GM23338 (cell line): ENCODE results near the gene MELTF. TPM values are rescaled to one million over a fixed set of nuclear protein-coding genes. Genes with fewer than 3 reads are reported as not detected.

Source experiments
- ATAC-seq: fragments of 200-7000 bp; cut with Tn5 transposase; 3 replicates; pipeline ENCODE4 v1.9.1; 2020
- DNase-seq: peaks from one replicate; pipeline ENCODE4 v3.0.0-alpha.2; 2015; ENCODE audit warnings: low spot score
- H2AFZ ChIP-seq: fragments of 200-600 bp; sonication (generic); 2 replicates; pipeline ENCODE4 v1.8.0; 2016; ENCODE audit warnings: antibody characterized with exemption, mild to moderate bottlenecking, moderate library complexity
- H3F3A ChIP-seq: fragments of 200-600 bp; sonication (generic); replicated peaks from 2 replicates; pipeline ENCODE4 v1.8.0; 2017; ENCODE audit warnings: antibody characterized with exemption, mixed run types, low read depth
- H3K27ac ChIP-seq: fragments of 200-600 bp; sonication (generic); 2 replicates; pipeline ENCODE4 v1.6.1; 2016; ENCODE audit warnings: low read depth
- H3K27me3 ChIP-seq: fragments of 200-600 bp; sonication (generic); 2 replicates; pipeline ENCODE4 v1.8.0; 2016; ENCODE audit warnings: mild to moderate bottlenecking, mixed run types, moderate library complexity; ENCODE audit not compliant: insufficient read depth
- H3K36me3 ChIP-seq: fragments of 200-600 bp; sonication (generic); 2 replicates; pipeline ENCODE4 v1.8.0; 2016; ENCODE audit warnings: mild to moderate bottlenecking; ENCODE audit not compliant: insufficient read depth
- H3K4me1 ChIP-seq: fragments of 200-600 bp; sonication (generic); 2 replicates; pipeline ENCODE4 v1.8.0; 2016; ENCODE audit warnings: mild to moderate bottlenecking, moderate library complexity; ENCODE audit not compliant: insufficient read depth
- H3K4me2 ChIP-seq: fragments of 200-600 bp; sonication (generic); 2 replicates; pipeline ENCODE4 v1.7.1; 2017; ENCODE audit warnings: mixed run types
- H3K4me3 ChIP-seq: fragments of 200-600 bp; sonication (generic); 2 replicates; pipeline ENCODE4 v1.6.1; 2016; ENCODE audit warnings: mixed run types
- H3K79me2 ChIP-seq: fragments of 200-600 bp; sonication (generic); replicated peaks from 2 replicates; pipeline ENCODE4 v1.8.0; 2017; ENCODE audit warnings: mild to moderate bottlenecking; ENCODE audit not compliant: insufficient read depth
- H3K9me2 ChIP-seq: fragments of 200-600 bp; sonication (generic); 2 replicates; pipeline ENCODE4 v1.8.0; 2017; ENCODE audit not compliant: insufficient read depth
- H4K20me1 ChIP-seq: fragments of 200-600 bp; sonication (generic); replicated peaks from 2 replicates; pipeline ENCODE4 v1.8.0; 2017; ENCODE audit warnings: mild to moderate bottlenecking; ENCODE audit not compliant: insufficient read depth
- H3K27ac Mint-ChIP-seq: 2 replicates; pipeline ENCODE4 v1.8.0; 2020; ENCODE audit warnings: inconsistent platforms, mild to moderate bottlenecking, moderate library complexity, mixed read lengths
- H3K27me3 Mint-ChIP-seq: 3 replicates; pipeline ENCODE4 v1.8.0; 2022; ENCODE audit warnings: low read depth, mild to moderate bottlenecking, moderate library complexity, mixed read lengths, inconsistent platforms; ENCODE audit not compliant: insufficient read depth, poor library complexity
- H3K36me3 Mint-ChIP-seq: 3 replicates; pipeline ENCODE4 v1.8.0; 2021; ENCODE audit warnings: low read depth, mild to moderate bottlenecking, inconsistent platforms, moderate library complexity, mixed read lengths
- H3K4me1 Mint-ChIP-seq: 3 replicates; pipeline ENCODE4 v1.8.0; 2020; ENCODE audit warnings: mild to moderate bottlenecking, inconsistent platforms, mixed read lengths
- H3K4me3 Mint-ChIP-seq: 3 replicates; pipeline ENCODE4 v1.8.0; 2021; ENCODE audit warnings: moderate library complexity, mild to moderate bottlenecking, inconsistent platforms, mixed read lengths
- H3K9me3 Mint-ChIP-seq: 3 replicates; pipeline ENCODE4 v1.8.0; 2020; ENCODE audit warnings: moderate library complexity, mild to moderate bottlenecking, inconsistent platforms, mixed read lengths
- ETS1 ChIP-seq: IDR thresholded peaks from 2 replicates; pipeline ENCODE4 v1.6.1; 2016; ENCODE audit warnings: antibody characterized with exemption
- EZH2phosphoT487 ChIP-seq: fragments of 200-600 bp; sonication (generic); IDR thresholded peaks from one replicate; pipeline ENCODE4 v1.8.1; 2018; ENCODE audit warnings: antibody characterized with exemption; ENCODE audit not compliant: unreplicated experiment
- NANOG ChIP-seq: IDR thresholded peaks from 2 replicates; pipeline ENCODE4 v1.6.1; 2016; ENCODE audit warnings: antibody characterized with exemption, borderline replicate concordance
- POLR2AphosphoS5 ChIP-seq: IDR thresholded peaks from 2 replicates; pipeline ENCODE4 v1.6.1; 2016; ENCODE audit warnings: antibody characterized with exemption, low read depth
- STAT1 ChIP-seq: IDR thresholded peaks from one replicate; pipeline ENCODE4 v1.6.1; 2016; ENCODE audit warnings: antibody characterized with exemption; ENCODE audit not compliant: unreplicated experiment
- ZNF114 ChIP-seq: fragments of 250-450 bp; sonication (Bioruptor Pico); IDR thresholded peaks from 2 replicates; pipeline ENCODE4 v1.5.0; 2020; ENCODE audit warnings: mild to moderate bottlenecking, moderate library complexity
- ZNF331 ChIP-seq: fragments of 250-450 bp; sonication (Bioruptor Pico); IDR thresholded peaks from 2 replicates; pipeline ENCODE4 v1.5.0; 2020; ENCODE audit warnings: low read depth, mild to moderate bottlenecking, moderate library complexity
- polyA plus RNA-seq: library from polyadenylated mRNA; unstranded; fragments of >200 nt; fragmentation: Nextera tagmentation; extraction: Ambion mirVana; gene quantifications from 2 replicates; pipeline ENCODE4 v1.2.1, GENCODE V29; 2016
- total RNA-seq: library from RNA; depleted of rRNA; stranded (reverse); fragments of >200 nt; shearing (Covaris generic); gene quantifications from 2 replicates; pipeline ENCODE4 v1.2.3, GENCODE V29; 2014
- TF ChIP-seq, protein P1 (sequence below), 2 experiments: fragments of 200-600 bp in 1 of 2; sonication (generic) in 1 of 2; conservative IDR thresholded peaks; 2 replicates each; pipeline versions ENCODE4 v1.5.1 to v1.6.1; 2016 to 2017; ENCODE audit warnings: antibody characterized with exemption in 2 of 2, low read depth in 2 of 2, mild to moderate bottlenecking in 2 of 2, moderate library complexity in 1 of 2

Gene MELTF
- total and polyA plus RNA-seq, 2 experiments from 2014 or later: 1.4 to 5.2 TPM

- peaks cover 8% of the 10 kb centered on the region; the same call in 2 of the 3 replicates for H3K4me1 Mint-ChIP-seq
- Histone ChIP-seq H3F3A (0 out of 2 replicates have a peak, but pooled peaks cover 6% of the 10 kb centered on the region), H4K20me1 (no peaks in the 10 kb centered on the region), H3K36me3 (no peaks in the 10 kb centered on the region), H3K4me3 (peak overlapping the region; percentile 54), H3K79me2 (no peaks in the 10 kb centered on the region), H3K27ac (no peak overlapping the region), H3K4me2 (peak overlapping the region; percentile 81), H2AFZ (peak overlapping the region; percentile 95), H3K4me1 (no peaks in the 10 kb centered on the region; the same call in 1 of the 2 replicates), H3K27me3 (peaks cover 80% of the 10 kb centered on the region), H3K9me2 (no peaks in the 10 kb centered on the region)
- peaks cover 8% of the 10 kb centered on the region for H3K36me3 Mint-ChIP-seq
- peak overlapping the region; percentile 71 for H3K4me3 Mint-ChIP-seq
- H3K27ac Mint-ChIP-seq: no peak overlapping the region
- H3K27me3 Mint-ChIP-seq: peaks cover 56% of the 10 kb centered on the region
- H3K9me3 Mint-ChIP-seq: peaks cover 15% of the 10 kb centered on the region; the same call in 2 of the 3 replicates
- 0 out of 2 replicates have a peak, but pooled peaks have one; percentile 30 for TF ChIP-seq POLR2AphosphoS5
- no peak for TF ChIP-seq STAT1
- no peak for TF ChIP-seq EZH2phosphoT487
- TF ChIP-seq, protein P1, sequence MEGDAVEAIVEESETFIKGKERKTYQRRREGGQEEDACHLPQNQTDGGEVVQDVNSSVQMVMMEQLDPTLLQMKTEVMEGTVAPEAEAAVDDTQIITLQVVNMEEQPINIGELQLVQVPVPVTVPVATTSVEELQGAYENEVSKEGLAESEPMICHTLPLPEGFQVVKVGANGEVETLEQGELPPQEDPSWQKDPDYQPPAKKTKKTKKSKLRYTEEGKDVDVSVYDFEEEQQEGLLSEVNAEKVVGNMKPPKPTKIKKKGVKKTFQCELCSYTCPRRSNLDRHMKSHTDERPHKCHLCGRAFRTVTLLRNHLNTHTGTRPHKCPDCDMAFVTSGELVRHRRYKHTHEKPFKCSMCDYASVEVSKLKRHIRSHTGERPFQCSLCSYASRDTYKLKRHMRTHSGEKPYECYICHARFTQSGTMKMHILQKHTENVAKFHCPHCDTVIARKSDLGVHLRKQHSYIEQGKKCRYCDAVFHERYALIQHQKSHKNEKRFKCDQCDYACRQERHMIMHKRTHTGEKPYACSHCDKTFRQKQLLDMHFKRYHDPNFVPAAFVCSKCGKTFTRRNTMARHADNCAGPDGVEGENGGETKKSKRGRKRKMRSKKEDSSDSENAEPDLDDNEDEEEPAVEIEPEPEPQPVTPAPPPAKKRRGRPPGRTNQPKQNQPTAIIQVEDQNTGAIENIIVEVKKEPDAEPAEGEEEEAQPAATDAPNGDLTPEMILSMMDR (conservative IDR thresholded peaks at IDR 0.05; ENCODE audit: low read depth in 2 of 2): no peak
- ATAC-seq (peak; percentile 38), DNase-seq (peak; percentile 70)
Observed at GRCh38 chr3:196966526-196967401, 62.9 kb downstream of the MELTF start.

- no peaks in the 10 kb centered on the region; the same call in 1 of the 2 replicates for H3K4me1 ChIP-seq
- TF ChIP-seq NANOG (no peak), STAT1 (no peak), ZNF114 (CRISPR knock-in tag) (no peak), POLR2AphosphoS5 (no peak), ZNF331 (CRISPR knock-in tag) (no peak), ETS1 (no peak)
- TF ChIP-seq, protein P1 (conservative IDR thresholded peaks at IDR 0.05; ENCODE audit: low read depth in 2 of 2): no peak
- 0 out of 2 replicates have a peak, but pooled peaks cover 6% of the 10 kb centered on the region for H3F3A ChIP-seq
- H3K36me3 Mint-ChIP-seq: peaks cover 4% of the 10 kb centered on the region; the same call in 2 of the 3 replicates
- peaks cover 48% of the 10 kb centered on the region for H3K27me3 Mint-ChIP-seq
- peaks cover 6% of the 10 kb centered on the region; the same call in 2 of the 3 replicates for H3K9me3 Mint-ChIP-seq
- H3K4me3 Mint-ChIP-seq: no peak overlapping the region
- H3K36me3 ChIP-seq: no peaks in the 10 kb centered on the region
- no peak overlapping the region for H3K27ac ChIP-seq
- H3K4me2 ChIP-seq: no peak overlapping the region
- no peaks in the 10 kb centered on the region for H3K79me2 ChIP-seq
- no peaks in the 10 kb centered on the region for H4K20me1 ChIP-seq
- H2AFZ ChIP-seq: no peak overlapping the region
- no peaks in the 10 kb centered on the region for H3K9me2 ChIP-seq
- peaks cover 70% of the 10 kb centered on the region for H3K27me3 ChIP-seq
- H3K4me1 Mint-ChIP-seq: peaks cover 8% of the 10 kb centered on the region; the same call in 2 of the 3 replicates
- ATAC-seq (no peak), DNase-seq (no peak)
- H3K27ac Mint-ChIP-seq: no peak overlapping the region
- no peak overlapping the region for H3K4me3 ChIP-seq
Observed at GRCh38 chr3:196965804-196966173, 63.8 kb downstream of the MELTF start.
